ENCODE results near the gene AKAP9.
"Not testable (repeated sequence)": the region's sequence is repeated elsewhere in the genome, so short reads cannot be mapped to it uniquely, and the experiment has no call there.

AKAP9 gene

GRCh38 chr7:91945476-91945875, 4.8 kb downstream of the AKAP9 start:
- no peak for DNase-seq (ENCODE audit: low read depth in 3 of 3)

- DNase-seq (ENCODE audit: low read depth in 3 of 3): no peak
Measured at GRCh38 chr7:91946549-91946948, 5.9 kb downstream of the AKAP9 start.

GRCh38 chr7:91947948-91948347, 7.3 kb downstream of the AKAP9 start:
- no peak for DNase-seq (ENCODE audit: low read depth in 3 of 3)

- no peak for DNase-seq (ENCODE audit: low read depth in 3 of 3)
Measured at GRCh38 chr7:91949221-91950009, 8.8 kb downstream of the AKAP9 start.

- DNase-seq (ENCODE audit: low read depth in 3 of 3): no peak
Measured at GRCh38 chr7:91953618-91954017, 13.0 kb downstream of the AKAP9 start.

- not testable (repeated sequence) for DNase-seq (ENCODE audit: low read depth in 3 of 3)
Measured at GRCh38 chr7:91956464-91956863, 15.8 kb downstream of the AKAP9 start.

- no peak for DNase-seq (ENCODE audit: low read depth in 3 of 3)
Measured at GRCh38 chr7:91957232-91957631, 16.6 kb downstream of the AKAP9 start.

GRCh38 chr7:91957823-91958222, 17.2 kb downstream of the AKAP9 start:
- no peak for DNase-seq (ENCODE audit: low read depth in 3 of 3)

GRCh38 chr7:91959023-91959422, 18.4 kb downstream of the AKAP9 start:
- no peak for DNase-seq (ENCODE audit: low read depth in 3 of 3)

- no peak for DNase-seq (ENCODE audit: low read depth in 3 of 3)
Measured at GRCh38 chr7:91961816-91962215, 21.2 kb downstream of the AKAP9 start.

GRCh38 chr7:91962419-91962818, 21.8 kb downstream of the AKAP9 start:
- DNase-seq (ENCODE audit: low read depth in 3 of 3): no peak

GRCh38 chr7:91967513-91967912, 26.9 kb downstream of the AKAP9 start:
- not testable (repeated sequence) for DNase-seq (ENCODE audit: low read depth in 3 of 3)

GRCh38 chr7:91973639-91974038, 33.0 kb downstream of the AKAP9 start:
- no peak for DNase-seq (ENCODE audit: low read depth in 3 of 3)

- DNase-seq (ENCODE audit: low read depth in 3 of 3): no peak
Measured at GRCh38 chr7:91974066-91974465, 33.4 kb downstream of the AKAP9 start.

- no peak for DNase-seq (ENCODE audit: low read depth in 3 of 3)
Measured at GRCh38 chr7:91976743-91977142, 36.1 kb downstream of the AKAP9 start.

- DNase-seq (ENCODE audit: low read depth in 3 of 3): no peak
Measured at GRCh38 chr7:91979590-91979989, 38.9 kb downstream of the AKAP9 start.

GRCh38 chr7:91982352-91982751, 41.7 kb downstream of the AKAP9 start:
- not testable (repeated sequence) for DNase-seq (ENCODE audit: low read depth in 3 of 3)

GRCh38 chr7:91988213-91988612, 47.6 kb downstream of the AKAP9 start:
- no peak for DNase-seq (ENCODE audit: low read depth in 3 of 3)

- no peak for DNase-seq (ENCODE audit: low read depth in 3 of 3)
Measured at GRCh38 chr7:91993976-91994375, 53.3 kb downstream of the AKAP9 start.

- DNase-seq (ENCODE audit: low read depth in 3 of 3): no peak
Measured at GRCh38 chr7:91995391-91996105, 54.9 kb downstream of the AKAP9 start.

- no peak for DNase-seq (ENCODE audit: low read depth in 3 of 3)
Measured at GRCh38 chr7:91999631-92000565, 59.2 kb downstream of the AKAP9 start.

- DNase-seq (ENCODE audit: low read depth in 3 of 3): no peak
Measured at GRCh38 chr7:92002720-92003119, 62.1 kb downstream of the AKAP9 start.

All from stimulated activated CD4-positive, alpha-beta T cell treated with anti-CD3 and anti-CD28 coated beads, TNF-alpha, amount 100 ng/mL, for 48 hours (primary cell).